Body of pancreas (tissue), 4 donors: ENCODE data around the gene EXD3. TPM values are rescaled to one million over a fixed set of nuclear protein-coding genes. Genes with fewer than 3 reads are reported as not detected.

ENCODE experiments used
- ATAC-seq: fragments of 150-250 bp; one replicate; pipeline ENCODE4 v1.9.1; 2016
- DNase-seq, 4 donors: peaks; one replicate each; pipeline ENCODE4 v3.0.0-alpha.2; 2019
- H3K27ac ChIP-seq, 4 donors: fragments of 200-600 bp; sonication (generic); 1 replicate in 3 of 4; 2 replicates in 1 of 4; pipeline versions ENCODE4 v1.5.1 to v1.6.1; 2016 to 2019; ENCODE audit warnings: mild to moderate bottlenecking in 1 of 4, mixed read lengths in 1 of 4, moderate library complexity in 1 of 4
- H3K27me3 ChIP-seq, 2 donors: fragments of 200-600 bp; sonication (generic); one replicate each; pipeline ENCODE4 v1.6.0; 2016; ENCODE audit warnings: mild to moderate bottlenecking in 1 of 2
- H3K36me3 ChIP-seq, 2 donors: fragments of 200-600 bp; sonication (generic); replicated peaks in 1 of 2; 2 replicates each; pipeline ENCODE4 v1.5.1; 2016; ENCODE audit warnings: low read depth in 2 of 2; ENCODE audit not compliant: insufficient read depth in 1 of 2
- H3K4me1 ChIP-seq: fragments of 200-600 bp; sonication (generic); one replicate; pipeline ENCODE4 v1.6.0; 2016
- H3K4me3 ChIP-seq, 2 donors: fragments of 200-600 bp; sonication (generic); 1 replicate in 1 of 2; 2 replicates in 1 of 2; pipeline ENCODE4 v1.5.1; 2016 to 2019
- H3K9me3 ChIP-seq, 3 donors: fragments of 200-600 bp; sonication (generic); 1 replicate in 2 of 3; 2 replicates in 1 of 3; pipeline ENCODE4 v1.5.1; 2016
- CTCF ChIP-seq, 7 experiments: fragments of 450-650 bp in 4 of 7; fragments of 200-600 bp in 3 of 7; sonication (generic) in 3 of 7; IDR thresholded peaks; one replicate each; pipeline ENCODE4 v1.5.1; 2016 to 2019; ENCODE audit warnings: antibody characterized with exemption in 7 of 7
- POLR2A ChIP-seq, 3 donors: fragments of 450-650 bp; IDR thresholded peaks; one replicate each; pipeline ENCODE4 v1.6.1; 2016; ENCODE audit warnings: antibody characterized with exemption in 3 of 3, mild to moderate bottlenecking in 2 of 3
- WGBS, 2 donors: methylation state at CpG; one replicate each; pipeline ENCODE4 v1.1.5; 2017; 5-methylcytosine and 5-hydroxymethylcytosine counted together
- intact Hi-C: fragments of 100-400 bp; cut with DNase I; formaldehyde crosslinking; loops from one replicate; pipeline ENCODE4 v1.15.1; 2023
- total RNA-seq, 2 donors: library from RNA; depleted of rRNA; stranded (reverse); fragments of >200 nt; gene quantifications; one replicate each; pipeline ENCODE4 v1.1.0, GENCODE V29; 2016

Gene EXD3
- total RNA-seq, 2 donors from 2014 or later: 23.3 to 34.9 TPM

- WGBS, 2 donors: 13 to 25% methylated on average over 4 to 10 of the region's 10 CpGs
- Histone ChIP-seq H3K36me3 (no peaks in the 10 kb centered on the region), H3K27me3 (no peaks in the 10 kb centered on the region), H3K4me3 (no peak overlapping the region), H3K27ac (peak overlapping the region in 3 of 4 donors; percentile 84 to 95 (median 93)), H3K4me1 (peaks cover 79% of the 10 kb centered on the region), H3K9me3 (no peaks in the 10 kb centered on the region)
- DNase-seq: peak in 3 of 4 donors; percentile 25 to 43 (median 35)
- no peak for ATAC-seq
- TF ChIP-seq CTCF (IDR thresholded peaks at IDR 0.05) (no peak), POLR2A (IDR thresholded peaks at IDR 0.05) (peak in 1 of 3 donors; percentile 14)
- intact Hi-C loops: no loop called here
Observed at GRCh38 chr9:137299203-137299565, 123.8 kb downstream of the EXD3 start.

GRCh38 chr9:137298401-137299202 lies 124.4 kb downstream of the EXD3 start:
- Histone ChIP-seq H3K27ac (peak overlapping the region; percentile 61 to 95 (median 88)), H3K9me3 (no peaks in the 10 kb centered on the region), H3K4me3 (no peak overlapping the region), H3K4me1 (peaks cover 78% of the 10 kb centered on the region), H3K36me3 (no peaks in the 10 kb centered on the region), H3K27me3 (no peaks in the 10 kb centered on the region)
- no peak for TF ChIP-seq CTCF (IDR thresholded peaks at IDR 0.05)
- no peak for TF ChIP-seq POLR2A (IDR thresholded peaks at IDR 0.05)
- DNase-seq (peak in 2 of 4 donors; percentile 39 to 52), ATAC-seq (no peak)
- intact Hi-C loops: no loop called here
- 34 to 47% methylated on average over 21 to 24 of the region's 24 CpGs for WGBS, 2 donors

GRCh38 chr9:137297966-137298365 lies 125.0 kb downstream of the EXD3 start:
- Histone ChIP-seq H3K27me3 (no peaks in the 10 kb centered on the region), H3K4me3 (no peak overlapping the region), H3K36me3 (no peaks in the 10 kb centered on the region), H3K9me3 (no peaks in the 10 kb centered on the region), H3K4me1 (peaks cover 78% of the 10 kb centered on the region), H3K27ac (peak overlapping the region; percentile 61 to 95 (median 88))
- DNase-seq (peak in 2 of 4 donors; percentile 17 to 51), ATAC-seq (no peak)
- WGBS, 2 donors: 62% methylated on average over 7 of the region's 7 CpGs; no CpG with 5 or more reads in 1 of the 2 donors
- intact Hi-C loops: no loop called here
- TF ChIP-seq CTCF (IDR thresholded peaks at IDR 0.05): no peak
- TF ChIP-seq POLR2A (IDR thresholded peaks at IDR 0.05): no peak

GRCh38 chr9:137296670-137297664 lies 126.0 kb downstream of the EXD3 start:
- no peak for ATAC-seq
- DNase-seq: peak; percentile 67 to 81 (median 77)
- H3K4me3 ChIP-seq: no peak overlapping the region
- peak overlapping the region; percentile 84 to 95 (median 92) for H3K27ac ChIP-seq
- WGBS, 2 donors: 20 to 31% methylated on average over 19 to 24 of the region's 24 CpGs
- TF ChIP-seq CTCF (IDR thresholded peaks at IDR 0.05): no peak
- peak in 2 of 3 donors; percentile 57 to 73 for TF ChIP-seq POLR2A (IDR thresholded peaks at IDR 0.05)
- no peaks in the 10 kb centered on the region for H3K9me3 ChIP-seq
- intact Hi-C loops: no loop called here
- H3K4me1 ChIP-seq: peaks cover 79% of the 10 kb centered on the region
- no peaks in the 10 kb centered on the region for H3K27me3 ChIP-seq
- H3K36me3 ChIP-seq: no peaks in the 10 kb centered on the region
